GM18870 (cell line): Measurements from ENCODE around the gene AGAP1.

ENCODE experiments used
- ATAC-seq: cut with Tn5 transposase; IDR thresholded peaks from one replicate; pipeline ENCODE4 v1.9.1; 2021; ENCODE audit warnings: moderate library complexity; ENCODE audit not compliant: unreplicated experiment

AGAP1 gene

DNA sequence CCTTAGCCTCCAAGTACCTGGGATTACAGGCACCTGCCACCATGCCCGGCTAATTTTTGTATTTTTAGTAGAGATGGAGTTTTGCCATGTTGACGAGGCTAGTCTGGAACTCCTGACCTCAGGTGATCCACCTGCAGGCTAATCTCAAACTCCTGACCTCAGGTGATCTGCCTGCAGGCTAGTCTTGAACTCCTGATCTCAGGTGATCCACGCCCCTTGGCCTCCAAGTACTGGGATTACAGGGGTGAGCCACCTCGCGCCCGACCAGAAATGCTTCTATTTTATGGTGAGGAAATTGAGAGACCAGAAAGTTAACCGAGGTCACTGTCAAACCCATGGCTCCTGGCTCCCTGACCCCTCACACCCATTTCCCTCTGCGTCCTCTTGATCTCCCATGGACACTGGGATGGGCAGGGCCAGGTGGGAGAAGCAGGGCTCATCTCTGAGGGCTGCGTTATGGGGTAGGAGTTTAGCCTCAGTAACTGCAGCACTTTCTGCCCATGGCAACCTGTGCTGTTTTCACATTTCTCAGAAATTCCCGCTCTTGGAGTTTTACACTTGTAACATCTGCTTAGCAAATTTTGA lies 210.0 kb downstream of the AGAP1 start:
- no peak for ATAC-seq

DNA sequence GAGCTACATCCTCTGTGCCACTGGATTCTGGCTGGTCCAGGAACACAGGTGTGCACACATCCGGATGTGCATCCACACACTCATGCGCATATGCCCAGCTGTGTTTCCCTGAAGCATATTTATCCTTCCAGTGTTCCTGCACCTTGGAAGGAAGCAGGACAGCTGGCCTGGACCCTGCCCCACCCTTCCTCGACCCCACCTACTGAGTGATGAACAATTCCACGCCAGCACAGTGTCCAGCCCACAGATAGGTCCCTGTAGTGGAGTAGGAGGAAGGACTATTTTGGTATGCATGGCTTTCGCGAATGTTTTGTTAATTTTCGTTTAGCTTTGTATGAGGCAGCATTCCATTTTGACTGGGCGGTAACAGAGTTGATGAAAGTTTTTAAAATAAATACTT lies 211.5 kb downstream of the AGAP1 start:
- ATAC-seq, result no peak

GRCh38 chr2:235706506-235706905 lies 212.7 kb downstream of the AGAP1 start:
- ATAC-seq, result no peak

GRCh38 chr2:235707411-235708096 lies 213.7 kb downstream of the AGAP1 start:
- no peak for ATAC-seq

DNA sequence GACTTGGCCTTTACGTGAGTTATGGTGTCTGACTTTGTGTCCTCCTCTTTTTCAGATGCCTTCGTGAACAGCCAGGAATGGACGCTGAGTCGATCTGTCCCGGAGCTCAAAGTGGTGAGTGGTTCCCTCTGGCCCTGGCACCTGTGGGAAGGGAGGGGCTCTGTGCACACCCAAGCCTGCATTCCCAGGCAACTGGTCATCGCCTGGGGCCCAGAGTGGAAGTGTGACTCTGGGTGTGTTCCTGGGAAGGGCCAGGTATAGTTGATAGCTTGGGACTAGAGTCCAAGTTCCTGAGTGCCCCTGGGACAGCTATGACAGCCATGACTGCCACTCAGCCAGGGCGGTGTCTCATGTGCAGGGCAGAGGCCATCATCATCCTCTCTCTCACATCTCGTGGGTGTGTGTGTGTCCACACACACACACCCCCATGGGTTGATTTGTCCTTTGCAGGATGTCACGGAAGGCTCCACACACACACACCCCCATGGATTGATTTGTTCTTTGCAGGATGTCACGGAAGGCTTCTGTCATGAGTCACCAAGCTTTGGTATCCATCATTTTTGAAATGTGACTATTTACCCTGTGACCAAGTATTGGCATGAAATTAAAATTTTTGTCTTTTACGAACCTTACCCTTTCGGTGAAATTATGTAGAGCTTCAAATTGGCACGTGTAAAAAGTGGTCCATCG lies 215.4 kb downstream of the AGAP1 start:
- no peak for ATAC-seq

GRCh38 chr2:235709969-235710879 lies 216.4 kb downstream of the AGAP1 start:
- no peak for ATAC-seq

DNA sequence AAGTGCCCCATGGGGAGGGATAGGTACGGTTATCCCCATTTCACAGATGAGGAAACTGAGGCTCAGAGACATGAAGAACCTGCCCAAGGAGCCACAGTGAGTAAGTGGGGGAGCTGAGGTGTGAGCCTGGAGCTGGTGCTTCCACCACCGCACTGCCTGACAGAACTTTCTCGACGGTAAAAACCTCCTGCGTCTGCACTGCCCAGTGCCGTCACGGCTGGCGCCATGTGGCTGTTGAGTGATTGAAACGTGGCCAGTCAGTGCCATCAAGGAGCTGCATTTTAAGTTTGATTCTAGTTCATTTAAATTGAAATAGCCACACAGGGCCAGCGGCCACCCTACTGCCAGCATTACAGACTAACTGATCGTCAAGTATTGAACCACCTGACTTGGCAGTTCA lies 217.1 kb downstream of the AGAP1 start:
- ATAC-seq, result no peak

- no peak for ATAC-seq
Observed at GRCh38 chr2:235711527-235711926, 217.7 kb downstream of the AGAP1 start.

GRCh38 chr2:235712176-235712575 lies 218.3 kb downstream of the AGAP1 start:
- no peak for ATAC-seq

DNA sequence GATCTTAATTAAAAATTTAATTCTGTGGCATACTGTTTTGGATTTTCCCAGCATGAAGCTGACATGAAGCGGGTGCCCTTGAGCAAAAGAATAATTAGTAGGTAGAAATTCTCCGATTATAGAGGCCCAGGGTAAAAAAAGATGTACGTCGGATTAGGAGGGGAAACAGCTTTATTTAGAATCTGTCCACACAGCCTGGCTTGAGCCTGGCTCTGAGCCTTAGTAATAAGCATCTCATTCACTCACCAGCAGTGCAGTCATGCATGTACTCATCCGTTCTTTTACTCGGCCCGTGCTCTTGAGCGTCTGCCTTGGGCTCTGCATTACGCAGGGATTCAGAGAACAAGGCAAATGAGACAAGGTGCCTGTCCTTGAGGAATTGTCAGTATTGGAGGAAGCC lies 219.3 kb downstream of the AGAP1 start:
- no peak for ATAC-seq

GRCh38 chr2:235715601-235716000 lies 221.8 kb downstream of the AGAP1 start:
- no peak for ATAC-seq

GRCh38 chr2:235716875-235717496 lies 223.1 kb downstream of the AGAP1 start:
- ATAC-seq, result no peak

DNA sequence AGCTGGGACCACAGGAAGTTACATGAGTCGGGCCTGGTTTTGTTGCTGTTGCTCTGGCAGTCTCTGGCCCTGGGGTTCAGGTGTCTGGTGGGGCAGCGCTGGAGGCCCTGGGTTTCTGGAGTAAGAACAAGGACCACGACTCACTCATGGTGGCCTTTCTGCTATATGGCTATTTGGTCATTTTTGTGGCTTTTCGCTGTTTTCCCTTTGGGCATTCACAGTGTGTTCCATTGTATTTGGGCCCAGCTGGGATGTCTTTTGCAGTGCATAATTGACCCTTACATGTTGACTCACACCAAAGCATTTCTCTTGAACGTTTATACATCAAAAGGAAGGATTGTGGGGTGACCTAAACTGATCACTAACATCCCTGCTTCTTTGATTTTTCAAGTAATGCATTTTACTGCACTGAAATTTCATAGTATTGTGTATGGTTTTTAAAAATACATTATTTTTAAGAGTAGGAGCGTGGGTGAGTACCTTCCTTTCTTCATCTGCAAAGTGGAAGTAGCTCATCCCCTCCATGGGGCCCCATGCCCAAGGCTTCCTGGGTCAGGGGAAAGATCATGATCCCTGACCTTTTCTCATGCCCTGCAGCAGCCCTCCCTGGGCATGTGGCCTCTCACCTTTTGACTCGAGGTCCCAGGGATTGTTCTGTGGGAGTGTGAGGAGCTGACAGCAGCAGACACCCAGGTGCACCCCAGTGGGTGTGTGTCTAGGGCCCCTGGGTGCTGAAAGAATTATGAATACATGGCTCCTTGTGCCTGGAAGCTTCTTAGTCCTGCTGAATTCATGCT lies 225.5 kb downstream of the AGAP1 start:
- ATAC-seq, result no peak

- ATAC-seq, result no peak
Observed at GRCh38 chr2:235721625-235722024, 227.8 kb downstream of the AGAP1 start.

DNA sequence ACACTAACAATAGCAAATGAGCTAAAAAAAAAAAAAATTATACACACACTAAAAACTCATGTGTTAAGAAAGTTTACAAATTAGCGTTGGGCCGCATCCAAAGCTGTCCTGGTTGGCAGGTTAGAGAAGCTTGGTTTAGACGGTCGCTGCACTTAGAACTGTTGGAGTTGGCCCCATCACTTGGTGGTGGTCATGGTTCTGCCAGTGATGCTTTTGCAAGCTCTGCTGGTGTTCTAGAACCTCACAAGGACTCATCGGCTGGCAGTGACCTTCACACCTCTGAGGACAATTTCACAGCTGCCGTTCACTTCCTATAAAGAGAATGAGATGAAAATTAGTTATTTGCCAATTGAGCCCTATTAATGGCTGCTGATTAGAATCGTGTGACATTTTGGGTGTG lies 229.0 kb downstream of the AGAP1 start:
- ATAC-seq, result no peak

- ATAC-seq, result no peak
Observed at GRCh38 chr2:235723371-235723770, 229.5 kb downstream of the AGAP1 start.

DNA sequence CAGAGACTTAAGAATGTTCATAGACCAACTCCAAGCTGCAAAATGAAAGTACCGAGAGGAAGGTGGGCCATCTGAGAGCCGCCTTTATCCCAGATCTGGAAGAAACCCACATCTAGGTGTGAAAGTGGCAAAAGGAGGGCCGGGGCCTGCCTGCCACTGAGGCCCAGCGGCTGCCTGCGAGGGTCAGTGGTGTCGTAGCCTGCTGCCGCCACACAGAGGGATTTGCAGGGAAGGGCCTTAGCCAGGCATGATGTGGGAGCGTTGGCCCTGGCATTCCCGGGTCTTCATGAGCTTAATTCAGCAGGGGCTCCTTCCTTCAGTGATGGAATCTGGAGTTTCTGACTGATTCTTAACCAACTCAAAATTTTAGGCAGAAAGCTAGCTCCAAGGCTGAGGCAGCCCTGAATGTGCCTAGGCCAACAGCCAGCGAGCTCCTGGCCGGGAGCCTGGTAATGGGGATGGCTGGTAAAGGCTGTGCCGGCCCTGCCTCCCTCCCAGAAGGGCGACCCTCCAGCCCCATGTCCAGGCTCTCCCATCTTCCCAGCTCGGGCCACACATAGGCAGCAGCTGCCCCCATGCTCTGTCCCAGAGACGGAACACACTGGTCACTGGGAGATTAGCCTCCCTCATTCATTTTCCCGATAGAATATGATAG lies 230.1 kb downstream of the AGAP1 start:
- ATAC-seq, result no peak

DNA sequence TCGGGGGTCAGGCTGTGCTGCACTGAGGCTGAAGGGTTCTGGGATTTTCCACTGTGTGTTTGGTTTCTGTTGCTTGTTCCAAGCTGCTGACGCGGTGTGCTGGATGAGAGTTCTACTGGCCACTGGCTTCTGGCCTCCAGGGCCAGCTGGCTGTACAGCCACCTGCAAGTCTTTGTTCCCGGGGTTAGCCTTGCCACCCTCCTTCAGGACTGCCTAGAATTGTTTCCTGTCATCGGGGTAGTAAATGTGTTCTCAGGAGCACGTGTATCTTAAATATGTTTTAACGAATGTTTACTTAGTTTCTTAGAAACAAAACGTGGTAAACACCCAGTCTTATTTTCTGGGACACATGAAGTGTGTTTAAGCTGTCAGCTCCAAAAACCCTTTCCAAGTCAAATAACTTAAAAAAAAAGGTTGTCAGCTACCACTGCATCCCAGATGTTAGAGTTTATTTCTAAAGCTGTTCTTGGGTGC lies 231.2 kb downstream of the AGAP1 start:
- no peak for ATAC-seq

DNA sequence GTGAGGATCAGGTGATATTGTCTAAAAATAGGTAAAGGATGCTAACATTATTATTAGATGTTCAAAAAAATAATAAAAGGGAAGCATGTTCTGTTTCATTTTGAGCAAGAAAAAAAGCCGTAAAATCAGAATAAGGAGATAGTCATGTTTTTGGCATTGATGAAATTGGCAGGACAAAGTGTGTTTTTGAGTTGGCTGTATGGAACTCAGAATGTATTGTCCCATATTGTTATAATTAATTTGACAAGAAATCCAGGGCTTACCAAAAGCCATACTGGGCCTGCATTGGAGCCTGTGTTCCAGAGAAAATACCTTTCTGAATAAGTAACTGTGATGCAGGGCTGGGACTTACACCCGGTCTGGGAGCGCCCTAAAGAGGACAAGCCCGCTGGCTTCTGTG lies 232.0 kb downstream of the AGAP1 start:
- ATAC-seq, result no peak
